C4-2B (cell line): Measurements from ENCODE around the gene IFNA13.

Experiments used
- CTCF ChIP-seq: fragments of 450-650 bp; conservative IDR thresholded peaks from 2 replicates; pipeline ENCODE4 v1.5.1; 2017; ENCODE audit warnings: mild to moderate bottlenecking
- ZFX ChIP-seq: fragments of 450-650 bp; IDR thresholded peaks from 2 replicates; pipeline ENCODE4 v1.6.1; 2017

GRCh38 chr9:21415493-21416267, 47.8 kb upstream of the IFNA13 start:
- no peak for TF ChIP-seq CTCF
- TF ChIP-seq ZFX: no peak
